Smooth muscle cell of the coronary artery (primary cell): ENCODE results near the gene TWIST2. TPM values are rescaled to one million over a fixed set of nuclear protein-coding genes. Genes with fewer than 3 reads are reported as not detected.

ENCODE experiments used
- total RNA-seq: library from RNA; depleted of rRNA; stranded (reverse); fragments of >200 nt; gene quantifications from 2 replicates; pipeline ENCODE4 v1.2.3, GENCODE V29; 2014; ENCODE audit warnings: low replicate concordance

Gene TWIST2
- total RNA-seq, result 15.7 and 171 TPM in 2 replicates

DNA sequence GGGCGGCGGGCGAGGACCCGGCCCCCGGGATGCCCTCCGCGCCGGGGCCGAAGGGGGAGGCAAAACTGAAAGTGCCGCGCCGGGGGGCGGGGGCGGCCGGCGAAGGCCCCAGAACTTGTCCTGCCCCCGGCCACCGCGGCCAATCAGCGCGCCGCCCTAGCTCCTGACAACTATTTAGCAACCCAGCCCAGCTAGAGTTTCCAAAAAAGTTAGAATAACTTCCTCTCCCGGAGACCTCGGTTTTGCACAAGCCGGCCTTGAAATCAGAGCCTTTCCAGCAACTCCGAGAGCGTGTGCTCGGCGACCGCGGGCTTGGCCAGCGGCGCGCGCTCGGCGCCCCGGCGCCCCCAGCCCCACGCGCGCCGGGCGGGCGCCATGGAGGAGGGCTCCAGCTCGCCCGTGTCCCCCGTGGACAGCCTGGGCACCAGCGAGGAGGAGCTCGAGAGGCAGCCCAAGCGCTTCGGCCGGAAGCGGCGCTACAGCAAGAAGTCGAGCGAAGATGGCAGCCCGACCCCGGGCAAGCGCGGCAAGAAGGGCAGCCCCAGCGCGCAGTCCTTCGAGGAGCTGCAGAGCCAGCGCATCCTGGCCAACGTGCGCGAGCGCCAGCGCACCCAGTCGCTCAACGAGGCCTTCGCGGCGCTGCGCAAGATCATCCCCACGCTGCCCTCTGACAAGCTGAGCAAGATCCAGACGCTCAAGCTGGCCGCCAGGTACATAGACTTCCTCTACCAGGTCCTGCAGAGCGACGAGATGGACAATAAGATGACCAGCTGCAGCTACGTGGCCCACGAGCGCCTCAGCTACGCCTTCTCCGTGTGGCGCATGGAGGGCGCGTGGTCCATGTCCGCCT, at the start of gene TWIST2:
TWIST2 (plus strand) TSS at position 245 of the 850 bp plus-strand sequence; CDS start at position 376, 131 bp downstream.

